ENCODE results near the gene CYBRD1.

CYBRD1 gene

GRCh38 chr2:171557363-171557762 is 35.1 kb downstream of the CYBRD1 start:
- no peak for DNase-seq

- no peak for DNase-seq
These were observed 41.0 kb downstream of the CYBRD1 start for GRCh38 chr2:171563301-171563700.

- DNase-seq = no peak
These were observed 42.2 kb downstream of the CYBRD1 start for GRCh38 chr2:171564463-171564862.

GRCh38 chr2:171566057-171566456 is 43.8 kb downstream of the CYBRD1 start:
- DNase-seq = no peak

GRCh38 chr2:171566753-171567152 is 44.5 kb downstream of the CYBRD1 start:
- DNase-seq = no peak

- DNase-seq = no peak
These were observed 45.8 kb downstream of the CYBRD1 start for GRCh38 chr2:171568089-171568488.

- no peak for DNase-seq
These were observed 49.4 kb downstream of the CYBRD1 start for GRCh38 chr2:171571721-171572120.

- peak; percentile 44 for DNase-seq
These were observed 52.0 kb downstream of the CYBRD1 start for GRCh38 chr2:171574149-171574795.

GRCh38 chr2:171575606-171576005 is 53.3 kb downstream of the CYBRD1 start:
- no peak for DNase-seq

GRCh38 chr2:171578127-171578803 is 56.0 kb downstream of the CYBRD1 start:
- no peak for DNase-seq

GRCh38 chr2:171579481-171579880 is 57.2 kb downstream of the CYBRD1 start:
- DNase-seq = peak; percentile 6

GRCh38 chr2:171583566-171583965 is 61.3 kb downstream of the CYBRD1 start:
- no peak for DNase-seq

GRCh38 chr2:171584001-171584400 is 61.7 kb downstream of the CYBRD1 start:
- no peak for DNase-seq

- DNase-seq = no peak
These were observed 64.9 kb downstream of the CYBRD1 start for GRCh38 chr2:171587132-171587531.

- no peak for DNase-seq
These were observed 65.3 kb downstream of the CYBRD1 start for GRCh38 chr2:171587567-171587966.

- DNase-seq = no peak
These were observed 67.8 kb downstream of the CYBRD1 start for GRCh38 chr2:171590116-171590515.

- DNase-seq = no peak
These were observed 69.8 kb downstream of the CYBRD1 start for GRCh38 chr2:171592036-171592555.

- no peak for DNase-seq
These were observed 73.2 kb downstream of the CYBRD1 start for GRCh38 chr2:171595456-171595855.

GRCh38 chr2:171595896-171596295 is 73.6 kb downstream of the CYBRD1 start:
- DNase-seq = peak; percentile 76

- DNase-seq = peak; percentile 27
These were observed 76.5 kb downstream of the CYBRD1 start for GRCh38 chr2:171598713-171599319.

- DNase-seq = no peak
These were observed 77.9 kb downstream of the CYBRD1 start for GRCh38 chr2:171600126-171600525.

- no peak for DNase-seq
These were observed 80.1 kb downstream of the CYBRD1 start for GRCh38 chr2:171602352-171602751.

Measured in NCI-H226 (cell line).